Activated T-cell treated with anti-CD3 and anti-CD28 coated beads, Interleukin-2, amount 50 U/mL, for 24 hours (primary cell): ENCODE measurements around the gene HS3ST4.
"Not testable (repeated sequence)": the region's sequence is repeated elsewhere in the genome, so short reads cannot be mapped to it uniquely, and the experiment has no call there.

Experiments
- DNase-seq: peaks from one replicate; pipeline ENCODE4 v3.0.0-alpha.2; 2020
- H3K27ac Mint-ChIP-seq: 2 replicates; pipeline ENCODE4 v1.8.0; 2020; ENCODE audit warnings: mild to moderate bottlenecking, mixed read lengths
- H3K27me3 Mint-ChIP-seq: 2 replicates; pipeline ENCODE4 v1.8.0; 2020; ENCODE audit warnings: mixed read lengths
- H3K36me3 Mint-ChIP-seq: 2 replicates; pipeline ENCODE4 v1.8.0; 2020; ENCODE audit warnings: low read depth, mixed read lengths
- H3K4me1 Mint-ChIP-seq: 2 replicates; pipeline ENCODE4 v1.8.0; 2020; ENCODE audit warnings: low read depth, mixed read lengths
- H3K4me3 Mint-ChIP-seq: 2 replicates; pipeline ENCODE4 v1.8.0; 2020; ENCODE audit warnings: mild to moderate bottlenecking, moderate library complexity, mixed read lengths
- H3K9me3 Mint-ChIP-seq: 2 replicates; pipeline ENCODE4 v1.8.0; 2020; ENCODE audit warnings: mixed read lengths

Gene HS3ST4

DNA sequence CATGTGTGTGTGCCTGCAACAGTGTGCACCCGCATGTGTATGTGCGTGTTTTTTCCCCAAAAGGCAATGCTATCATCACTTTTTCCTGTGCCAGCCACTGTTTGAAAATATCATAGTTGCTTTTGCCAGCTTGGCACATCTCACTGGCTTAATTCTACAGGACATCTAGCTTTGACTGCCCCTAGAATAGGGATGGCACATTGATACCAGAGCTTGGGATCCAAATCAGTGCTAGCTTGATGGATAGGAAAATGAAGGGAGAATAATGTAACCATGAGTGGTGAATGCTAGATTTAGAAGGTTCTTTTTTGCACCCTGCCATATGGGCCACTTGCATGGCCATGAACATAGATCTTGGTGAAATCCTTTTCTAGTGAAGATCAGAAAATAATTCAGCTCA lies 72.7 kb downstream of the HS3ST4 start:
- Mint-ChIP-seq H3K27me3 (peaks cover 5% of the 10 kb centered on the region), H3K36me3 (no peaks in the 10 kb centered on the region), H3K4me1 (no peaks in the 10 kb centered on the region), H3K4me3 (no peak overlapping the region), H3K9me3 (no peaks in the 10 kb centered on the region), H3K27ac (no peak overlapping the region)
- no peak for DNase-seq

DNA sequence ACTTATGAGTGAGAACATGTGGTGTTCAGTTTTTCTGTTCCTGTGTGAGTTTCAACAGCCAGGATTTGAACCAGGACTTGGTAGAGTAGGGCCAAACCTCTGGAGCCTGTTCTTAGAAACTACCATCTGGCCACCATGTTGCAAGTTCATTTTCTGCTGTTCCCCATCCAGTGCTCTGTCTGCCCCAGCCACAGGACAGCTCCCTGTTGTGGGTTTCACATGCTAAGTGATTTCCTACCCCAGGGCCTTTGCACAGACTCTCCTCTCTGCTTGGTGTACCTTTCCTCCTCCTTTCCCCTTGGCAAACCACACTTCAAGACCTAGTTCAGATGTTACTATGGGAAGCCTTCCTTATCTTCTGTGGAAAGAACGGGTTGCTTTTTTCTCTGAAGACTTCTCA lies 79.5 kb downstream of the HS3ST4 start:
- Mint-ChIP-seq H3K4me1 (no peaks in the 10 kb centered on the region), H3K27ac (no peak overlapping the region), H3K36me3 (no peaks in the 10 kb centered on the region), H3K27me3 (peaks cover 7% of the 10 kb centered on the region), H3K9me3 (no peaks in the 10 kb centered on the region), H3K4me3 (no peak overlapping the region)
- no peak for DNase-seq

DNA sequence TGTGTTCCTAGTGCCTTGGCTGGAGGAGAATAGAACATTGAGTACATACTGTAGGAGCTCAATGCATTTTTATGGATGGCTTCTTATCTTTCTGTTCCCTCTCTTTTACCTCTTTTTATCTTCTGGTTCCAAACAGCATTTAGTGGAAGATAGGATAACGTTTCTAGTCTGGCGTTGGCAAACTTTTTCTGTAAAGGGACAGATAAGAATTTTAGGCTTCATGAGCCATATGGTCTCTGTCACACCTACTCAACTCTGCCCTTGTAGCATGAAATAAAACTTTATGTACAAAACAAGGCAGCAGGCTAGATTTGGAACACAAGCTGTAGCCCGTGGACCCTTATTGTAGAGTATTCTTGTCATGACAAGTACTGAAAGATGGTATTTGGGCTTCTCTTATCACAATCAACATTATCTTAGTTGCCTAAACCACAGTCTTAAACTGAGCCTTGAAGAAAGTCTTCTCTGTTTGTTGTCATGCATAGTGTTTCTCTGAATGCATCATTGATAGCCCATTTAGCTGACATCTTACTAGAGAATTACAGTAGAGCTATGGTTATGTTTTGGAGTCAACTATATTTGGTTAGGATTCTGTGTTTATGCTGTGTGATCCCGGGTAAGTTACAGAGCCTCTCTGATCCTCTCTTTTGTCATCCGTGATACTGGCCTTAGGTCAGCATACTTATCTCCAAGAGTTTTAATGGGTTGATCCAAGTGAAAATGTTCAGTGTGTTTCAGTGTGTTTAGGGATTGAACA lies 80.2 kb downstream of the HS3ST4 start:
- Mint-ChIP-seq H3K27ac (no peak overlapping the region), H3K9me3 (no peaks in the 10 kb centered on the region), H3K36me3 (no peaks in the 10 kb centered on the region), H3K4me1 (no peaks in the 10 kb centered on the region), H3K4me3 (no peak overlapping the region), H3K27me3 (peaks cover 7% of the 10 kb centered on the region)
- DNase-seq: no peak

DNA sequence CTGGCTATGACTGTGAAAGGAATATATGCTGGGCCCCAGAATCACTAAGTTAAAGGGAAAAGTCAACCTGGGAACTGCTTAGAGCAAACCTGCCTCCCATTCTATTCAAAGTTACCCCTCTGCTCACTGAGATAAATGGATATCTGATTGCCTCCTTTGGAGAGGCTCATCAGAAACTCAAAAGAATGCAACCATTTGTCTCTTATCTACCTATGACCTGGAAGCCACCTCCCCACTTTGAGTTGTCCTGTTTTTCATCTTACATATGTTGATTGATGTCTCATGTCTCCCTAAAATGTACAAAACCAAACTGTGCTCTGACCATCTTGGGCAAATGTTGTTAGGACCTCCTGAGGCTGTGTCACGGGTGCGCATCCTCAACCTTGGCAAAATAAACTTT lies 84.5 kb downstream of the HS3ST4 start:
- not testable (repeated sequence) for H3K27ac Mint-ChIP-seq, H3K27me3 Mint-ChIP-seq, DNase-seq, H3K36me3 Mint-ChIP-seq, H3K4me1 Mint-ChIP-seq, H3K9me3 Mint-ChIP-seq, H3K4me3 Mint-ChIP-seq

DNA sequence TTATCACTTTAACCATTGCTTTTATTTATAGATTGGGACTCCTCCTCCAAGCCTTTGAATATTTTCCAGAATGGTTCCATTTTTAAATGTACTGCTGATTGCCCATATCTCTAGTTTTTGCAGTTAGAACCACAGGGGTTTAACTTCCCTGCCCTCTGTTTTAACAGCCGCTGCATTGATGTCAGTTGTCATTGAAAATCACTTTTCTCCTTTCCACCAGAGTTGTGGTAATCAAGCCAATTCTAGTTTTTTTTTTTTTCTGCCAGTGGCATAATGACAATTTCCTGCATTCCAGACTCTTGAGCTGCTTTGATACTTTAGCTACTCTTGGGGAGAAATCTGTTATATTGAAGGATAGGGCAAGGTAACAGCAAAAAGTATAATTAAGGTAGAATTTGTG lies 91.5 kb downstream of the HS3ST4 start:
- Mint-ChIP-seq H3K9me3 (no peaks in the 10 kb centered on the region), H3K36me3 (no peaks in the 10 kb centered on the region), H3K4me1 (no peaks in the 10 kb centered on the region), H3K27ac (no peak overlapping the region), H3K27me3 (peaks cover 4% of the 10 kb centered on the region), H3K4me3 (no peak overlapping the region)
- no peak for DNase-seq

DNA sequence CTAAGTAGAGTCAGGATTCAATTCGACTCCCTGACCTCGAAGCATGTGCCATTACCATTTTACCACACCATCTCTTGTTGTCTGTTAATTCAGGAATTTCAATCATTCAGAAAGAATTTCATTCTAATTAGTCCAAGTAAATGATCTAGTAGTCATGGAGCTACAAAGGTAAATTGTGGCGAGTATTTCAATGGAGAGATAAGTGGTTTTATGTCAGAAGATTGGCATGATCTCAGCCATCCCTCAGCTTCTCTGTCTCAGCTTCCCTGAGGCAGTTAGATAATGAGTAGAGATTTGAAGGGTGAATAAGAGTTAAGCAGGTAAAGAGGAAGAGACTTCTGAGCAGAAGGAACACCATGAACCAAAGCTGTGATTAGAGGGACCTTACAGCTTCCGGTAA lies 93.6 kb downstream of the HS3ST4 start:
- peaks cover 4% of the 10 kb centered on the region for H3K27me3 Mint-ChIP-seq
- H3K9me3 Mint-ChIP-seq: no peaks in the 10 kb centered on the region
- H3K36me3 Mint-ChIP-seq: no peaks in the 10 kb centered on the region
- H3K27ac Mint-ChIP-seq: no peak overlapping the region
- H3K4me3 Mint-ChIP-seq: no peak overlapping the region
- no peak for DNase-seq
- H3K4me1 Mint-ChIP-seq: no peaks in the 10 kb centered on the region

DNA sequence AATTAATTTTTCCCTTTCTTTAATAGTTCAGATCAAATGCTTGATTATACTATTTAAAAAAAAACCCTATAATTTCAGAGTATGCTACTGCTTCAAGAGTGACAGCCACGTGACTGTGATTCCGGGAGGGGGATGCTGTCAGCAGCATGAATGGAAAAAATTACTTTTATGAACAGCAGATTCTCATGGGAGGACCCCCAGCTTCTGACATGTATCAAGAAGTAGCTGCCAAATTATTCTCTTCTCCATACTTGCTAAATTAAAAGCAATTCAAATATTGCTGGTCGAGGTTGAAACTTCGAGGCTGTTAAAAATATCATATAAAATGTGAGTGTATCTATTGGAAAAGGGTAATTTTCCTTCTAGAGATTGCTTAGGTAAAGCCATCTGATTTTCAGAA lies 95.0 kb downstream of the HS3ST4 start:
- DNase-seq: no peak
- no peaks in the 10 kb centered on the region for H3K36me3 Mint-ChIP-seq
- no peaks in the 10 kb centered on the region for H3K9me3 Mint-ChIP-seq
- H3K4me3 Mint-ChIP-seq: no peak overlapping the region
- H3K27ac Mint-ChIP-seq: no peak overlapping the region
- H3K4me1 Mint-ChIP-seq: no peaks in the 10 kb centered on the region
- H3K27me3 Mint-ChIP-seq: peaks cover 4% of the 10 kb centered on the region

DNA sequence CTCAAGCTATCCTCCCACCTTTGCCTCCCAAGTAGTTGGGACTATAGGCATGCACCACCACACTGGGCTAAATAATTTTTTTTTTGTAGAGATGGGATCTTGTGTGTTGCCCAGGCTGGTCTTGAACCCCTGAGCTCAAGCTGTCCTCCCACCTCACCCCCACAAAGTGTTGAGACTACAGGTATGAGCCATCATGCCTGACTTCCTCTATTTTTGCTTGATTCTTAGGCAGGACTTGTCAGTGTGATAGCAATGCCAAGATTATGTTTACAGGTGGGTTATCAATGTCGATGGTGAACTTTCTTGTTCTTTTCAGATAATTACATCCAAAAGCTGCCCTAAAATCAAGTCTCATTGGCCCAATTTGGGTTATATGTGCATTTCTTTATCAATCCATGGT lies 96.9 kb downstream of the HS3ST4 start:
- no peak for DNase-seq
- Mint-ChIP-seq H3K4me3 (no peak overlapping the region), H3K27ac (no peak overlapping the region), H3K4me1 (no peaks in the 10 kb centered on the region), H3K36me3 (no peaks in the 10 kb centered on the region), H3K9me3 (no peaks in the 10 kb centered on the region), H3K27me3 (peaks cover 4% of the 10 kb centered on the region)

DNA sequence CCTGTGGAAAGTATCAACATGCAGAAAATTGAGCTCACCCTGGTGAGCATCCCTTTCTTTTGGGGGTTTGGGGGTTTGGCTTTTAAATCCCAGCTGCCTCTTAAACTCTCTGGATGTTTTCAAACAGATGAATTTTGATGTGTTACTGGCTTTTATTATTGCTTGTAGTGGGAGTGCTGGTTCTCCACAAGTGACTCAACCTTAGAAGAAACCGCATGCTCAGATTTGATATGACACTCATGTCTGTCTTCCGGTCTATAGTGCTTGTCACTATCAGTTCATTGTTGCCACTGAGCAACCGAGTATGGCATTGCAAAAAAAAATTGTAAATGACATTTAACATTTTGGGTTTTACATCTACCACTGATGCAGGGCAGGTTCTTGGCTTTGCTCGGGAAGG lies 104.5 kb downstream of the HS3ST4 start:
- H3K36me3 Mint-ChIP-seq: no peaks in the 10 kb centered on the region
- H3K27ac Mint-ChIP-seq: no peak overlapping the region
- DNase-seq: no peak
- H3K4me1 Mint-ChIP-seq: no peaks in the 10 kb centered on the region
- H3K4me3 Mint-ChIP-seq: no peak overlapping the region
- peaks cover 17% of the 10 kb centered on the region for H3K27me3 Mint-ChIP-seq
- H3K9me3 Mint-ChIP-seq: no peaks in the 10 kb centered on the region

DNA sequence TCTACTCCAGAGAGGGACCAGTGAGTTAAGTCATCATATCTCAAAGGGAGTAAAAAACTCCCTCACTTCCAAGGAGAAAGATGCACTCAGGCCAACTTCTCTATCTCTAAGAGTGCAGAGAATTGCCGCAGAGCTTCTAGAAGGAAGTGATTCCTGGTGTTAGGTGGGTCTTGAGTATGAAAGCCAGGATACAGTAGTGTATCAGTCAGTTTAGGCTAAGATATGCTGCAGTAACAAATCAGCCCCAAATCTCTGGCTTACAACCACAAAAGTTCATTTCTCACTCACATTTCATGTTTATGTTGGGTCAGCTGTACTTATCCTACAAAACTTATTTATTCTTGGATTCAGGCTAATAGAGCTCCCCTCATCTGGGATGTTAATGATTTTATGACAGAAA lies 106.3 kb downstream of the HS3ST4 start:
- Mint-ChIP-seq H3K9me3 (no peaks in the 10 kb centered on the region), H3K4me1 (no peaks in the 10 kb centered on the region), H3K27me3 (peaks cover 17% of the 10 kb centered on the region), H3K4me3 (no peak overlapping the region), H3K36me3 (no peaks in the 10 kb centered on the region), H3K27ac (no peak overlapping the region)
- no peak for DNase-seq

DNA sequence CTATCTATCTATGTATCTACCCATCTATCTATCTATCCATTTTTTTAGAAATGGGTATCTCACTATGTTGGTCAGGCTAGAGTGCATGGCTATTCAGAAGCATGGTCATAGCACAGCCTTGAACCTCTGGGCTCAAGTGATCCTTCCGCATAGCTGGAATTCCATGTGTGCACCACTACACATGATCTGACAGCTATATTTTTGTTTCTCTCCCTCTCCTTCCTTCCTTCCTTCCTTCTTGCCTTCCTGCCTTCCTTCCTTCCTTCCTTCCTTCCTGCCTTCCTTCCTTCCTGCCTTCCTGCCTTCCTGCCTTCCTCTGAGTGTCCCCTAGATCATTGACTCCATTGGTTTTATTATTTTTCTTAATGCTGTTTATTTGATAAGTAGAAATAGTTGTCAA lies 108.1 kb downstream of the HS3ST4 start:
- H3K27ac Mint-ChIP-seq: no peak overlapping the region
- no peaks in the 10 kb centered on the region for H3K4me1 Mint-ChIP-seq
- H3K36me3 Mint-ChIP-seq: no peaks in the 10 kb centered on the region
- peaks cover 14% of the 10 kb centered on the region for H3K27me3 Mint-ChIP-seq
- H3K9me3 Mint-ChIP-seq: no peaks in the 10 kb centered on the region
- DNase-seq: no peak
- no peak overlapping the region for H3K4me3 Mint-ChIP-seq

DNA sequence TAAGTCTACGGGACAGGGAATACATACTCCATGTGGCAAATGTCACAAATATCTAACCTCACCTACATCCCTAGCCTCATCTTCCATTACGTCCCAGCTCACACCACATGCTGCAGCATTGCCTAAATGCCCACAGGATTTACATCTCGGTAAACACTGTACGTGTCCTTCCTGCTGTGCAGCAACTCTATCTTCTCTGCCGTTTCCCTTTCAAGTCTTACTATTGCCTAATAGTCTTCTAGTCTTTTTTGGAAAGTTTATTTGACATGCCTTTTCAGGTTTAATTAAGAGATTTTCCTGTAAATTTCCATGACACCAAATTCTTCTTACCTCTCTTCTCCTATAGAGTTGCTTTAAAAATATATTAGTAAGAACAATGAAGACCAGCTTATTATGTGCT lies 120.5 kb downstream of the HS3ST4 start:
- Mint-ChIP-seq H3K36me3 (no peaks in the 10 kb centered on the region), H3K9me3 (no peaks in the 10 kb centered on the region), H3K27me3 (peaks cover 45% of the 10 kb centered on the region), H3K4me1 (no peaks in the 10 kb centered on the region), H3K4me3 (no peak overlapping the region), H3K27ac (no peak overlapping the region)
- DNase-seq: no peak

DNA sequence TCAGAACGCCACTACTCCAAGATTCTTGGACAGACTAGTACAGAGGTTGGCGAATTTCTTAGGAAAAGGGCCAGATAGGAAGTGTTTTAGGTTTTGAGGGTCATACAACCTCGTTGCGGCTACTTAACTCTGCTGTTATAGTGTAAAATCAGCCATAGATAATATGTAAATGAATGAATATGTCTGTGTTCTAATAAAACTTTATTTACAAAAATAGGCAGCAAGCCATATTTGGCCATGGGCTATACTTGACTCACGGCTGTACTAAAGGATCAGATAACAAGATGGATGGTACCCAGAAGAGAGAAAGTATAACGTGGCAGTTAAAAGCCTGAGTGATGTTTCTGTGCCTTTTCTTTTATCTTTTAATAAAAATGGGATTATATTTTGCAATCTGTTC lies 125.5 kb downstream of the HS3ST4 start:
- H3K27me3 Mint-ChIP-seq: peaks cover 25% of the 10 kb centered on the region
- no peak overlapping the region for H3K4me3 Mint-ChIP-seq
- no peaks in the 10 kb centered on the region for H3K36me3 Mint-ChIP-seq
- no peak for DNase-seq
- no peak overlapping the region for H3K27ac Mint-ChIP-seq
- H3K9me3 Mint-ChIP-seq: no peaks in the 10 kb centered on the region
- no peaks in the 10 kb centered on the region for H3K4me1 Mint-ChIP-seq

DNA sequence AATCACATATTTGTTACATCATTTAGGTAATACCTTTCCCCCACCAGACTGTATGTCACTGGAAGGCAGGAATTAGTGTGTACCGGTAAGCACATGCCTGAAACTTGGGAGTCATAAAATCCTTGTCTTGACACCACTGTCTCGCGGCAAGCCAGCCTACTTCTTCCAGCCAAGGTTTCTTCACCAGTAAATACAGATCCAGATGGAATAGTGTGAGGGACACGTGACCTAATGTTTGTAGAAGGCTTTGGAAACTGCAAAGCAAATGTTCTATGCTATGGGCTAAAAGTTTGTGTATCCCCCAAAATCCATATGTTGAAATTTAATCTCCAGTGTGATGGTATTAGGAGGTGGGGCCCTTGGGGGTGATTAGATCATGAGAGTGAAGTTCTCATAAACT lies 126.1 kb downstream of the HS3ST4 start:
- Mint-ChIP-seq H3K27me3 (peaks cover 19% of the 10 kb centered on the region), H3K9me3 (no peaks in the 10 kb centered on the region), H3K27ac (no peak overlapping the region), H3K4me3 (no peak overlapping the region), H3K4me1 (no peaks in the 10 kb centered on the region), H3K36me3 (no peaks in the 10 kb centered on the region)
- DNase-seq: no peak

DNA sequence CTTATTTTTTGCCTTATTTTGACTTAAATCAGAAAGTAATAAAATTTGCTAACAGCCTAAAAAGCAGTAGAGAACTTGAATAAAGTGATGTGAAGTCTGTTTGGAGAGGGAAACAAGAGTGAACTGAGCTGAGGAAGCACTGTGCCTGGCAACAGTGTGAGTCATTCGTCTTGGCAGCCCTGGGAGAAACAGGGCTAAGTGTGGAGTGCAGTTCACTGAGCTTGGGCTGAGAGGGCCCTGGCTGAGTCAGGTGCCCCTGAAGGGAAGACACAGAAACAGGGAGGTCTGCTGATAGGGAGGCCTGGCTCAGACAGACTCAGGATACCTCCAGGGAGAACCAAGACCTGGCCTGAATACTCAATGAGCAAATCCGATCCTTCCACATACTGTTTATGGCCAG lies 132.1 kb downstream of the HS3ST4 start:
- Mint-ChIP-seq H3K4me1 (no peaks in the 10 kb centered on the region), H3K9me3 (no peaks in the 10 kb centered on the region), H3K27ac (no peak overlapping the region), H3K36me3 (no peaks in the 10 kb centered on the region), H3K4me3 (no peak overlapping the region), H3K27me3 (peaks cover 14% of the 10 kb centered on the region)
- DNase-seq: no peak

DNA sequence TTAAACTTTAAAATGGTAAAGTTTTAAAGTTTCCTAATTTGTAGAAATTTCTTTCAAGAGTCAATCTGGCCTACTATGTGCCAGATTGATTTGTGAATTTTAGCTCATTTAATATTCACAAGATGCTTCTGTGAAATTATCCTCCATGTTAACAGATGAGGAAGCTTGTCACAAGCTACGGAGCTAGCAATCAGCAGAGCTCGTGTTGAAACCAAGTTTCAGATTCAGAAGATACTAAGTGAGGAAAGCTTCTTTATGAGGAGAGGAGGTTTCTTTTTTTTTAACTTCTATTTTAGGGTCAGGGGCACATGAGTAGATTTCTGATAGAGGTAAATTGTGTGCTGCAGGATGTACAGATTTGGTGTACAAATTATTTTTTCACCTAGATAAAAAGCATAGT lies 135.9 kb downstream of the HS3ST4 start:
- Mint-ChIP-seq H3K4me3 (no peak overlapping the region), H3K9me3 (no peaks in the 10 kb centered on the region), H3K36me3 (no peaks in the 10 kb centered on the region), H3K27me3 (peaks cover 25% of the 10 kb centered on the region), H3K27ac (no peak overlapping the region), H3K4me1 (no peaks in the 10 kb centered on the region)
- no peak for DNase-seq
